Panc1 (cell line): Measurements from ENCODE around the gene XK.

Source experiments
- POLR2AphosphoS5 ChIP-seq: IDR thresholded peaks from 2 replicates; pipeline ENCODE4 v1.6.1; 2012; ENCODE audit warnings: mild to moderate bottlenecking, low read depth, low read length, moderate library complexity
- SIN3A ChIP-seq: IDR thresholded peaks from 2 replicates; pipeline ENCODE4 v1.6.1; 2012; ENCODE audit warnings: low read depth, mild to moderate bottlenecking, low read length, moderate library complexity, borderline replicate concordance; ENCODE audit not compliant: insufficient read depth
- TCF7L2 ChIP-seq: IDR thresholded peaks from 2 replicates; pipeline ENCODE4 v1.6.1; 2011; ENCODE audit warnings: mild to moderate bottlenecking, low read depth, low read length, inconsistent platforms
- TF ChIP-seq, protein P1 (sequence below): fragments of 450-650 bp; IDR thresholded peaks from 2 replicates; pipeline ENCODE4 v1.5.1; 2017; ENCODE audit warnings: mild to moderate bottlenecking
- TF ChIP-seq, protein P2 (sequence below), 2 experiments: IDR thresholded peaks; 2 replicates each; pipeline ENCODE4 v1.6.1; 2011 to 2012; ENCODE audit warnings: low read depth in 2 of 2, control low read depth in 1 of 2, low read length in 1 of 2, mild to moderate bottlenecking in 1 of 2, moderate library complexity in 1 of 2; ENCODE audit not compliant: insufficient read depth in 1 of 2

DNA sequence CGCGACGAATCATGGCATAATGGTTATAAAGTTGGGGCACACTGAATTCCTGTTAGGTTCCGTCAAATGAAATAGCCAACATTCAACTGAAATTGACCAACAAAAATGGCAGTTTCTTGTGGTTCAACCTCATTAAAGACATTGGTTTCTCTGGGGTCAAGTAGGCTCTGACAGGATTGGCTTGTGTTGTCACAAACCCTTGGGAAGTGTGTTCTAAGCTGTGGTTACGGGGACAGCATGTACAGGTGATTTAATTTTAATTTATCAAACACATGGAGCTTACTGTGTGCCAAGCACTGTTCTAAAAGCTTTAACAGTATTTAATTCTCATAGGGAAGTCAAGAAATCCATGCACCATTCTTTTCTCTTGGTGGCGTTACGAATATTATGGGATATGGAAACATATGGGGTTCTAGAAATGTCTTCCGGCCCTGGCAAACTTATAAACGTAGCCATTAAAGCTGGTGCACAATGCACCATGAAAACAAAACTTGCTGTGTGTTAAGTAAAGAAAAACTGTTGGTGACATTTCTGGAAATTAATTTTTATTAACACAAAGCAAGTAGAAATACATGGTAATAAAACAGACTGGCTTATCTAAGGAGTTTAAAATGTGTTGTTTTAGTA, 891 bp downstream of the XK start:
- TF ChIP-seq, protein P1, sequence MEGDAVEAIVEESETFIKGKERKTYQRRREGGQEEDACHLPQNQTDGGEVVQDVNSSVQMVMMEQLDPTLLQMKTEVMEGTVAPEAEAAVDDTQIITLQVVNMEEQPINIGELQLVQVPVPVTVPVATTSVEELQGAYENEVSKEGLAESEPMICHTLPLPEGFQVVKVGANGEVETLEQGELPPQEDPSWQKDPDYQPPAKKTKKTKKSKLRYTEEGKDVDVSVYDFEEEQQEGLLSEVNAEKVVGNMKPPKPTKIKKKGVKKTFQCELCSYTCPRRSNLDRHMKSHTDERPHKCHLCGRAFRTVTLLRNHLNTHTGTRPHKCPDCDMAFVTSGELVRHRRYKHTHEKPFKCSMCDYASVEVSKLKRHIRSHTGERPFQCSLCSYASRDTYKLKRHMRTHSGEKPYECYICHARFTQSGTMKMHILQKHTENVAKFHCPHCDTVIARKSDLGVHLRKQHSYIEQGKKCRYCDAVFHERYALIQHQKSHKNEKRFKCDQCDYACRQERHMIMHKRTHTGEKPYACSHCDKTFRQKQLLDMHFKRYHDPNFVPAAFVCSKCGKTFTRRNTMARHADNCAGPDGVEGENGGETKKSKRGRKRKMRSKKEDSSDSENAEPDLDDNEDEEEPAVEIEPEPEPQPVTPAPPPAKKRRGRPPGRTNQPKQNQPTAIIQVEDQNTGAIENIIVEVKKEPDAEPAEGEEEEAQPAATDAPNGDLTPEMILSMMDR, result no peak
- TF ChIP-seq POLR2AphosphoS5 (no peak), SIN3A (no peak), TCF7L2 (no peak)
- TF ChIP-seq, protein P2, sequence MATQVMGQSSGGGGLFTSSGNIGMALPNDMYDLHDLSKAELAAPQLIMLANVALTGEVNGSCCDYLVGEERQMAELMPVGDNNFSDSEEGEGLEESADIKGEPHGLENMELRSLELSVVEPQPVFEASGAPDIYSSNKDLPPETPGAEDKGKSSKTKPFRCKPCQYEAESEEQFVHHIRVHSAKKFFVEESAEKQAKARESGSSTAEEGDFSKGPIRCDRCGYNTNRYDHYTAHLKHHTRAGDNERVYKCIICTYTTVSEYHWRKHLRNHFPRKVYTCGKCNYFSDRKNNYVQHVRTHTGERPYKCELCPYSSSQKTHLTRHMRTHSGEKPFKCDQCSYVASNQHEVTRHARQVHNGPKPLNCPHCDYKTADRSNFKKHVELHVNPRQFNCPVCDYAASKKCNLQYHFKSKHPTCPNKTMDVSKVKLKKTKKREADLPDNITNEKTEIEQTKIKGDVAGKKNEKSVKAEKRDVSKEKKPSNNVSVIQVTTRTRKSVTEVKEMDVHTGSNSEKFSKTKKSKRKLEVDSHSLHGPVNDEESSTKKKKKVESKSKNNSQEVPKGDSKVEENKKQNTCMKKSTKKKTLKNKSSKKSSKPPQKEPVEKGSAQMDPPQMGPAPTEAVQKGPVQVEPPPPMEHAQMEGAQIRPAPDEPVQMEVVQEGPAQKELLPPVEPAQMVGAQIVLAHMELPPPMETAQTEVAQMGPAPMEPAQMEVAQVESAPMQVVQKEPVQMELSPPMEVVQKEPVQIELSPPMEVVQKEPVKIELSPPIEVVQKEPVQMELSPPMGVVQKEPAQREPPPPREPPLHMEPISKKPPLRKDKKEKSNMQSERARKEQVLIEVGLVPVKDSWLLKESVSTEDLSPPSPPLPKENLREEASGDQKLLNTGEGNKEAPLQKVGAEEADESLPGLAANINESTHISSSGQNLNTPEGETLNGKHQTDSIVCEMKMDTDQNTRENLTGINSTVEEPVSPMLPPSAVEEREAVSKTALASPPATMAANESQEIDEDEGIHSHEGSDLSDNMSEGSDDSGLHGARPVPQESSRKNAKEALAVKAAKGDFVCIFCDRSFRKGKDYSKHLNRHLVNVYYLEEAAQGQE (IDR thresholded peaks at IDR 0.05; ENCODE audit: insufficient read depth in 1 of 2, low read depth in 2 of 2, low read length in 1 of 2), result no peak
